K562 (cell line): ENCODE results near the gene NSUN6. TPM values are rescaled to one million over a fixed set of nuclear protein-coding genes. Genes with fewer than 3 reads are reported as not detected.
"Not testable (repeated sequence)": the region's sequence is repeated elsewhere in the genome, so short reads cannot be mapped to it uniquely, and the experiment has no call there.

Experiments used
- ATAC-seq: fragments of 200-7000 bp; cut with Tn5 transposase; 3 replicates; pipeline ENCODE4 v1.9.1; 2020; ENCODE audit warnings: moderate library complexity
- BruUV-seq: library from RNA; stranded (reverse); fragments of 400-500 nt; replicated peaks from 2 replicates; lab custom pipeline; 2021; lab: Mats Ljungman, UMichigan
- CTCF ChIA-PET: fragments of 300-600 bp; formaldehyde crosslinking; extraction: SDS; loops from one replicate; lab custom pipeline; 2021; ENCODE audit warnings: low intra/inter-chr PET ratio; lab: Yijun Ruan, JAX
- POLR2A ChIA-PET: fragments of 300-600, 350-650 bp; sonication (Branson Sonifier 250); formaldehyde crosslinking; extraction: SDS; loops from one replicate; lab custom pipeline; 2021; ENCODE audit warnings: antibody characterized with exemption, inconsistent platforms; lab: Yijun Ruan, JAX
- DNase-seq, 4 experiments: peaks; one replicate each; pipeline versions ENCODE4 v3.0.0 to v3.0.0-alpha.2; 2011 to 2018; ENCODE audit warnings: low spot score in 3 of 4, mixed read lengths in 3 of 4; ENCODE audit errors: extremely low read depth in 1 of 4
- FAIRE-seq: peaks from 2 replicates; lab custom pipeline; 2011; peaks lifted over from hg19 to GRCh38; lab: Jason Lieb, UNC
- H2AFZ ChIP-seq: 2 replicates; pipeline ENCODE4 v1.6.0; 2011; ENCODE audit warnings: low read depth, low read length, control low read depth, inconsistent platforms
- H3K27ac ChIP-seq: fragments of 200-600 bp; 3 replicates; pipeline ENCODE4 v1.8.0; 2011; ENCODE audit warnings: low read depth, mild to moderate bottlenecking, control low read depth, inconsistent platforms, low read length, moderate library complexity, mixed read lengths; ENCODE audit errors: extremely low read depth
- H3K27me3 ChIP-seq, 2 experiments: fragments of 300-600 bp in 1 of 2; 2 replicates in 1 of 2; 3 replicates in 1 of 2; pipeline versions ENCODE4 v1.6.0 to v1.8.0; 2011; ENCODE audit warnings: inconsistent platforms in 2 of 2, low read length in 2 of 2, mild to moderate bottlenecking in 1 of 2, mixed read lengths in 1 of 2, moderate library complexity in 1 of 2; ENCODE audit not compliant: control insufficient read depth in 2 of 2, insufficient read depth in 2 of 2
- H3K36me3 ChIP-seq: fragments of 300-600 bp; 3 replicates; pipeline ENCODE4 v1.8.0; 2011; ENCODE audit warnings: mild to moderate bottlenecking, low read length, inconsistent platforms; ENCODE audit not compliant: control insufficient read depth, insufficient read depth
- H3K4me1 ChIP-seq, 2 experiments: fragments of 200-600 bp in 1 of 2; replicated peaks in 1 of 2; 2 replicates in 1 of 2; 3 replicates in 1 of 2; pipeline versions ENCODE4 v1.5.1 to v1.8.0; 2011; ENCODE audit warnings: inconsistent platforms in 2 of 2, low read length in 2 of 2, mild to moderate bottlenecking in 1 of 2, mixed read lengths in 1 of 2, moderate library complexity in 1 of 2; ENCODE audit not compliant: control insufficient read depth in 2 of 2, insufficient read depth in 2 of 2
- H3K4me2 ChIP-seq: 2 replicates; pipeline ENCODE4 v1.6.1; 2011; ENCODE audit warnings: low read length, control low read depth, inconsistent platforms, mixed read lengths; ENCODE audit not compliant: insufficient read depth
- H3K4me3 ChIP-seq: fragments of 200-600 bp; sonication (generic), shearing (Covaris generic); 2 replicates; pipeline ENCODE4 v1.5.1; 2016; ENCODE audit warnings: control low read depth, inconsistent platforms
- H3K79me2 ChIP-seq: fragments of 200-600 bp; 3 replicates; pipeline ENCODE4 v1.8.0; 2011; ENCODE audit warnings: low read length, inconsistent platforms; ENCODE audit not compliant: control insufficient read depth, insufficient read depth
- H3K9ac ChIP-seq, 2 experiments: 2 replicates each; pipeline versions ENCODE4 v1.6.0 to v1.6.1; 2011; ENCODE audit warnings: low read depth in 2 of 2, low read length in 2 of 2, control low read depth in 1 of 2, inconsistent platforms in 1 of 2, mild to moderate bottlenecking in 1 of 2, mixed read lengths in 1 of 2; ENCODE audit not compliant: insufficient read depth in 1 of 2
- H3K9me1 ChIP-seq: one replicate; pipeline ENCODE4 v1.6.0; 2011; ENCODE audit warnings: inconsistent platforms, mild to moderate bottlenecking, low read length, moderate library complexity; ENCODE audit not compliant: control insufficient read depth, insufficient read depth
- H3K9me3 ChIP-seq: replicated peaks from 2 replicates; pipeline ENCODE4 v1.5.1; 2011; ENCODE audit warnings: low read depth, low read length, inconsistent platforms; ENCODE audit not compliant: control insufficient read depth, insufficient read depth
- H4K20me1 ChIP-seq: replicated peaks from 2 replicates; pipeline ENCODE4 v1.6.1; 2011; ENCODE audit warnings: low read length, inconsistent platforms, mixed read lengths; ENCODE audit not compliant: control insufficient read depth, insufficient read depth
- CC2D1A ChIP-seq: fragments of 450-650 bp; IDR thresholded peaks from 2 replicates; pipeline ENCODE4 v1.6.1; 2017; ENCODE audit warnings: mild to moderate bottlenecking
- NFYB ChIP-seq: IDR thresholded peaks from 2 replicates; pipeline ENCODE4 v1.6.1; 2011; ENCODE audit warnings: mild to moderate bottlenecking, moderate library complexity; ENCODE audit not compliant: insufficient read length; ENCODE audit errors: extremely low read depth
- RBM25 ChIP-seq: fragments of 200-400 bp; formaldehyde crosslinking; IDR thresholded peaks from 2 replicates; pipeline ENCODE4 v1.6.1; 2018; ENCODE audit warnings: low read length, low read depth, moderate library complexity; ENCODE audit not compliant: severe bottlenecking
- ZBTB33 ChIP-seq: sonication (generic); formaldehyde crosslinking; IDR thresholded peaks from 2 replicates; pipeline ENCODE4 v1.8.1; 2023; ENCODE audit warnings: mild to moderate bottlenecking, missing genetic modification reagents
- WGBS: fragments of 100-300 bp; shearing (Covaris generic); methylation state at CpG from one replicate; pipeline ENCODE4 v1.1.6; 2016; ENCODE audit warnings: low coverage, mixed read lengths; ENCODE audit not compliant: insufficient coverage; ENCODE audit errors: missing lambda C conversion rate; 5-methylcytosine and 5-hydroxymethylcytosine counted together
- in situ Hi-C: fragments of 300-500 bp; cut with MboI; formaldehyde crosslinking; loops from 4 replicates; pipeline ENCODE4 v1.15.0; 2018; ENCODE audit warnings: inconsistent platforms, mixed read lengths
- intact Hi-C: fragments of 100-400 bp; cut with micrococcal nuclease; formaldehyde crosslinking; loops from 2 replicates; pipeline ENCODE4 v1.14.2; 2022
- polyA plus RNA-seq, 8 experiments: library from polyadenylated mRNA; depleted of rRNA in 4 of 8; stranded (reverse) in 5 of 8; unstranded in 3 of 8; fragments of >200 nt; fragmentation: Nextera tagmentation in 2 of 8; fragmentation: Illumina TruSeq in 1 of 8; extraction: Ambion mirVana in 2 of 8; extraction: Trizol in 1 of 8; gene quantifications; 2 replicates each; pipeline versions ENCODE4 v1.2.1 to v1.2.3, GENCODE V29; 2011 to 2014; ENCODE audit warnings: inconsistent platforms in 1 of 8, missing spikeins in 1 of 8
- total RNA-seq, 7 experiments: library from RNA; depleted of rRNA in 6 of 7; stranded (reverse); fragments of >200 nt in 6 of 7; fragmentation: Illumina TruSeq in 2 of 7; extraction: Trizol in 2 of 7; gene quantifications; 2 replicates each; pipeline versions ENCODE4 v1.2.1 to v1.2.3, GENCODE V29; 2011 to 2021; ENCODE audit warnings: low replicate concordance in 1 of 7

The NSUN6 gene
- total and polyA plus RNA-seq, 9 of the 15 experiments (the other 6 are each of a cell fraction or from before 2014, with no cell fraction given) = 12.5 to 33.1 (median 24.2) TPM

- ATAC-seq, H3K9me3 ChIP-seq, intact Hi-C loops, H3K4me3 ChIP-seq, FAIRE-seq, H3K79me2 ChIP-seq, H3K27ac ChIP-seq, H3K9me1 ChIP-seq, H3K27me3 ChIP-seq, H3K9ac ChIP-seq, H2AFZ ChIP-seq, H4K20me1 ChIP-seq, H3K4me2 ChIP-seq, POLR2A ChIA-PET, in situ Hi-C loops, BruUV-seq, DNase-seq: not testable (repeated sequence)
- peak; percentile 36; the same call in 1 of the 2 replicates for TF ChIP-seq ZBTB33
- 0 out of 2 replicates have a peak, but pooled peaks have one; percentile 44 for TF ChIP-seq CC2D1A
- peak; percentile 74 for TF ChIP-seq NFYB
- peak; percentile 26 for TF ChIP-seq RBM25
- peaks cover 5 to 25% of the 10 kb centered on the region in 2 experiments; a peak in 4 of 5 replicates for H3K4me1 ChIP-seq
- peaks cover 34% of the 10 kb centered on the region for H3K36me3 ChIP-seq
- CTCF ChIA-PET = interaction anchor here (0.6 kb wide), 1 partner anchor 256 kb away, joined by 8 read pairs; no protein-coding TSS in a partner anchor
- WGBS = 91% methylated on average over 8 of the region's 10 CpGs
Observed at GRCh38 chr10:18586637-18587036, 64.8 kb downstream of the NSUN6 start.
